GM21576 (cell line): ENCODE results near the gene NRXN3.
"Not testable (repeated sequence)": the region's sequence is repeated elsewhere in the genome, so short reads cannot be mapped to it uniquely, and the experiment has no call there.

Experiments
- ATAC-seq: cut with Tn5 transposase; IDR thresholded peaks from one replicate; pipeline ENCODE4 v1.9.1; 2021; ENCODE audit warnings: mild to moderate bottlenecking, moderate library complexity; ENCODE audit not compliant: unreplicated experiment

Gene NRXN3

DNA sequence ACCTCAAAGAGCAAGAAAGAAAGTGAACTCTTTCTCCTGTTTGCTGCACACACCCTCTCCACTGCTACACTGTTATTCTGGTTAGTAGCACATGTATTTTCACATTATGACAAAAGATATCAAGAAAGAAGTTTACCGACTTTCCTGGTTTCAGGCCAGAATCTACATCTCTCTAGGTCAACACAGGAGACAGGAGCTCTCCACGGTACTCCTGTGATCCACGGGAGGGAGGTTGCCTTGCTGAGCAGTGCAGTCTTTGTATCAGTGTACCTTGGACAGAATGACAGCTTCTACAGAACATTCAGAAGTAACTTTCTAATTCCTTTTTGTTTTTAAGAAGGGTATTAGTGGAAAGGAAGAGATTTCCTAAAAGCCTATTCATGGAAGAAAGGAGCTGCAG, 805.6 kb downstream of the NRXN3 start:
- ATAC-seq, result no peak

GRCh38 chr14:78978896-78979295, 808.7 kb downstream of the NRXN3 start:
- ATAC-seq, result no peak

DNA sequence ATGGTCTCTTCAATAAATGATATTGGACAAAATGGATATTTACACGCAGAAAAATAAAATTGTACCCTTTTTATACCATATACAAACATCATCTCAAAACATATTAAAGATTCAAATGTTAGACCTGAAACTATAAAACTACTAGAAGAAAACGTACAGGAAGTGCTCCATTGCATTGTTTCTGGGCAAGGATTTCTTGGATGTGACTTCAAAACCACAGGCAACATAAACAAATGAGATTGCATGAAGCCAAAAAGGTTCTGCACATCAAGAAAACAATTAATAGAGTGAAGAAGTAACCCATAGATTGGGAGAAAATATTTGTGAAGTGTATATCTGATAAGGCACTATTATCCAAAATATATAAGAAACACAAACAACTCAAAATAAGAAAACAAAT, 812.4 kb downstream of the NRXN3 start:
- ATAC-seq, result no peak

DNA sequence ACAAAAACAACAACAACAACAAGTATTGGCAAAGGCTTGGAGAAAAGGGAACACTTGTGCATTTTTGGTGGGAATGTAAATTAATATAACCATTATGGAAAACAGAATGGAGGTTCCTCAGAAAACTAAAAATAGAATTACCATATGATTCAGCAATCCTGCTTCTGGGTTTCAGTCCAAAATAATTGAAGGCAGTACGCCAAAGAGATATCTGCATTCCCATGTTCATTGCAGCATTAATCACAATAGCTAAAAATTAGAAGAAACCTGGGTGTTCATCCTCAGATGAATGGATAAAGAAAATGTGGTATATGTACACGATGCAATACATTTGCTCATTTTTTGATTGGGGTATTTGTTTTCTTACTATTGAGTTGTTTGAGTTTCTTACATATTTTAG, 813.0 kb downstream of the NRXN3 start:
- ATAC-seq, result no peak

GRCh38 chr14:78985668-78986381, 815.7 kb downstream of the NRXN3 start:
- no peak for ATAC-seq

GRCh38 chr14:78986989-78987388, 816.8 kb downstream of the NRXN3 start:
- no peak for ATAC-seq

GRCh38 chr14:78989221-78989620, 819.0 kb downstream of the NRXN3 start:
- no peak for ATAC-seq

DNA sequence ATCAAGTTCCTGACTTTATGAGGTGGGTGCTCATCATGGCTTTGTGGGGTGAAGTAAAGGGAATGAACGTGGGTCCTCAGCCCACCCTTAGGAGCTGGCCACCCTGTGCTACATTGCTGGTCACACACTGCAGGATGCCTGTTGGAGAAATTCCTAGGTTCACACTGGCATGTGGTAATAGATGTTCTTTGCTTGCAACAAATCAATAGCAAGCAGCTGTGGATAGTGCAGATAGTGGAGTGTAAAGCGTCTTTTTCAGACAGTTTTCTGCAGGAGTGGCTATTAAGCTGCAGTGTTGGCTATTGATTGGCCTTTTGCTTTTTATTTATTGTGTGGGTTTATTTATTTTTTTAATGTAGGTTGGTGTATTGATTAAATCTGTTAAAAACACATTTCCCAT, 822.7 kb downstream of the NRXN3 start:
- no peak for ATAC-seq

- no peak for ATAC-seq
Measured at GRCh38 chr14:78997811-78998210, 827.6 kb downstream of the NRXN3 start.

DNA sequence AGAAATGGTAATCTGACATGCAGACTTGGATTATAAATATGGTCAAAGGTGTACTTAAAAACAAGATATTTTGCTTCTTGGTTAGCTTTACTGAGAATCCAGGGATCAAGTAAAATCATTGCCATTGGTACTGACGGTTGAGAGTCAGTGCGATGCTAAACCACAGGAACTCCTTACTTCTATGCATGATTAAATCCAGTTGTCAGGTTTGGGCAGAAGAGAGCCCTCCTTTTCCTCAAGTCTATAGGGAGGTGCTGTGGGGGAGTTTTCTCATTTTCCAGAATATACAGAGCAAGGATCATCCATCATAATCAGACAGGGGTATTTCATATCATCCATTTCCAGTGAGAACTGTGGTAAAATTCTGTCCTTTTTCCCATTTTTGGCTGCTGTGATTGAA, 839.1 kb downstream of the NRXN3 start:
- ATAC-seq, result no peak

DNA sequence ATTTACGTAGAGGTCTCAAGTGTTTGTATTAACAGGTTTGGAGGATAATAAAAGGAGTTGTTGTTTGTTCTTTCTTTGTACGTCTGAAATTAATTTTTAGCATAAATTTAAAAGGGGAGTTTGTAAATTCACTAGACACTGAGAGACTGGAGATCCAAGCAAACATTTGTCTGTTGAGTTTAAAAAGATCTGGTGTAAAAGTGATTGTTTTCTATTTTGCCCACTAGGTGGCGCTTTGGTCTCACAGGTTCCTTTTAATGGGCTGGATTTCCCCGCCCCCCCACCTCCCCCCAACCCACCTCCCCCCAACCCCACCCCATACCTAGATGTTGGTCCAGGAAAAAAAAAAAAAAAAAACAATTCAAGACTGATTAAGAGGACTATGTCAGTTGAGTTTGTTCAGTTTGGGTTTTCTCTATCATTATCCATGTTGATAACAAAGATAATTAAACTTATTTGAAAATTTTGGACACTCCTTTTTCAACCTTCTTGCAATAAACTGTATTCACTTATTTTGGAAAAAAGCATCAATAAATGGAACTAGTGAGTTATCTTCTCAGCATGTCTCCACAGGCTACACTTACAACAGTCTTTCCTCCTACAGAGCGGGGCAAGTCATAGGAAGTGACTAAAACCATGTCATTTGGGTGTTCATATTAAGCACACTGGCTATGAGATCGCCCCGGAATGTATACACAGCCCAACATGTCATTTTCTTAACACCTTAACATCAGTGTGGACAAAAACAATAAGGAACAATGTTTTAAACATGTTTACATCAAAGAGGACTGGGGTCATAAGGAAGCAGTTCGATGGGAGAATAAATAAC, 841.1 kb downstream of the NRXN3 start:
- no peak for ATAC-seq

GRCh38 chr14:79011920-79012204, 841.7 kb downstream of the NRXN3 start:
- ATAC-seq, result no peak

GRCh38 chr14:79016828-79017505, 846.8 kb downstream of the NRXN3 start:
- no peak for ATAC-seq

GRCh38 chr14:79017561-79017960, 847.4 kb downstream of the NRXN3 start:
- no peak for ATAC-seq

- ATAC-seq, result no peak
Measured at GRCh38 chr14:79018836-79019235, 848.7 kb downstream of the NRXN3 start.

GRCh38 chr14:79019898-79020297, 849.7 kb downstream of the NRXN3 start:
- ATAC-seq, result not testable (repeated sequence)

GRCh38 chr14:79021766-79022165, 851.6 kb downstream of the NRXN3 start:
- no peak for ATAC-seq

- ATAC-seq, result no peak
Measured at GRCh38 chr14:79027138-79027537, 857.0 kb downstream of the NRXN3 start.

DNA sequence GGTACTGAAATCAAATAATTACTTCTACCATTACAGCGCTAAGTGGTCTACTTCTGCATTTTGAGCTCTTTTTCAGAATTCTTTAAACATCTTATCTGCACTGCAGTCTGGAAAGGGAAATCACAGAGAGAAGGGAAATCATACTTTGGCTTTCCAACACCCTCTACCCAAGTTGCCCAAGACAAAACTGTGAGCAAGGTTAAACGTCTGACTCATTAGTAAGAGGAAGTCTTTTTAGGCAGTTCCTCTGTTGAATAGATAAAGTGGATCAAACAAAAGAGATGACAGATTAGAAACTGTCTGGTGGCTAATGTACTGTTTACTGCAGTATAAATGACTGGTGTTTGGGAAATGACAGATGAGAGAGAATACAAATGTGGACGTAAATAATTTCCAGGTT, 858.1 kb downstream of the NRXN3 start:
- no peak for ATAC-seq

- no peak for ATAC-seq
Measured at GRCh38 chr14:79036441-79036840, 866.3 kb downstream of the NRXN3 start.

DNA sequence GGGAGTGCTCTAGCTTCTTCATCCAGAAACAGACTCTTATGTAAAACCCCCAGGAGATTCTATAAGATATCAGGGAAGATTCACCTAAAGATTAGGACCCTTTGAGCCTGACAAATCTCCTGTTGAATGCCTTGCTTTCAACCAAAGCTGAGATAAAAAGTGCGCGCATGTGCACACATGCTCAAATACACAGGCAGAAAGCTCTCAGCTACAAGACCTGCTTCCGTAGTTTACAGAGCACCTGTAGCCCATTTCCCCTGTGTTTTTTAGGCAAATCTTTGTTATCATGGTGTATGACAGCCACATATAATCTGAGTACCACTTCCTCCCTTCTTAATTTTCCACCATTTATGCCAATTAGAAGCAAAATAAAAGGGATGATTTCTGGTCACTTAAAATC, 866.9 kb downstream of the NRXN3 start:
- ATAC-seq, result no peak

- no peak for ATAC-seq
Measured at GRCh38 chr14:79037593-79037992, 867.4 kb downstream of the NRXN3 start.
